ENCODE data around the gene KIF6. TPM values are rescaled to one million over a fixed set of nuclear protein-coding genes. Genes with fewer than 3 reads are reported as not detected.

KIF6 gene
- total RNA-seq, 1 donor from 2014 or later = 0.32 TPM

- intact Hi-C loops (cut with micrococcal nuclease) = no loop called here
Observed at GRCh38 chr6:39421383-39422225, 303.6 kb downstream of the KIF6 start.

GRCh38 chr6:39420300-39421265 is 304.6 kb downstream of the KIF6 start:
- intact Hi-C loops (cut with micrococcal nuclease) = no loop called here

GRCh38 chr6:39419607-39420006 is 305.6 kb downstream of the KIF6 start:
- intact Hi-C loops (cut with micrococcal nuclease) = no loop called here

- intact Hi-C loops (cut with micrococcal nuclease) = no loop called here
Observed at GRCh38 chr6:39417440-39417839, 307.8 kb downstream of the KIF6 start.

- intact Hi-C loops (cut with micrococcal nuclease) = no loop called here
Observed at GRCh38 chr6:39416728-39417127, 308.5 kb downstream of the KIF6 start.

GRCh38 chr6:39416026-39416425 is 309.2 kb downstream of the KIF6 start:
- intact Hi-C loops (cut with micrococcal nuclease) = no loop called here

- intact Hi-C loops (cut with micrococcal nuclease) = no loop called here
Observed at GRCh38 chr6:39415482-39415881, 309.7 kb downstream of the KIF6 start.

- intact Hi-C loops (cut with micrococcal nuclease) = no loop called here
Observed at GRCh38 chr6:39411465-39411864, 313.7 kb downstream of the KIF6 start.

GRCh38 chr6:39411001-39411400 is 314.2 kb downstream of the KIF6 start:
- intact Hi-C loops (cut with micrococcal nuclease) = no loop called here

GRCh38 chr6:39409889-39410288 is 315.3 kb downstream of the KIF6 start:
- intact Hi-C loops (cut with micrococcal nuclease) = no loop called here

- intact Hi-C loops (cut with micrococcal nuclease) = no loop called here
Observed at GRCh38 chr6:39407446-39407993, 317.7 kb downstream of the KIF6 start.

- intact Hi-C loops (cut with micrococcal nuclease) = no loop called here
Observed at GRCh38 chr6:39404312-39404711, 320.9 kb downstream of the KIF6 start.

- intact Hi-C loops (cut with micrococcal nuclease) = no loop called here
Observed at GRCh38 chr6:39403304-39403703, 321.9 kb downstream of the KIF6 start.

- intact Hi-C loops (cut with micrococcal nuclease) = no loop called here
Observed at GRCh38 chr6:39402239-39402751, 322.9 kb downstream of the KIF6 start.

- intact Hi-C loops (cut with micrococcal nuclease) = no loop called here
Observed at GRCh38 chr6:39401376-39401775, 323.8 kb downstream of the KIF6 start.

GRCh38 chr6:39400026-39400425 is 325.2 kb downstream of the KIF6 start:
- intact Hi-C loops (cut with micrococcal nuclease) = no loop called here

GRCh38 chr6:39396854-39397253 is 328.4 kb downstream of the KIF6 start:
- intact Hi-C loops (cut with micrococcal nuclease) = no loop called here

GRCh38 chr6:39393075-39393474 is 332.1 kb downstream of the KIF6 start:
- intact Hi-C loops (cut with micrococcal nuclease) = no loop called here

- intact Hi-C loops (cut with micrococcal nuclease) = no loop called here
Observed at GRCh38 chr6:39391182-39391581, 334.0 kb downstream of the KIF6 start.

- intact Hi-C loops (cut with micrococcal nuclease) = no loop called here
Observed at GRCh38 chr6:39389484-39389767, 335.8 kb downstream of the KIF6 start.

GRCh38 chr6:39388606-39389483 is 336.4 kb downstream of the KIF6 start:
- intact Hi-C loops (cut with micrococcal nuclease) = no loop called here

Measured in T-helper 2 cell treated with Interferon-gamma antibody and Interleukin-4, amounts not matched to agents 100 ng/mL and 5 ng/mL, for 36 hours (primary cell).